ENCODE data around the gene SYT4. TPM values are rescaled to one million over a fixed set of nuclear protein-coding genes. Genes with fewer than 3 reads are reported as not detected.

Gene SYT4
- total RNA-seq, 1 donor from 2014 or later, result 1.2 TPM

DNA sequence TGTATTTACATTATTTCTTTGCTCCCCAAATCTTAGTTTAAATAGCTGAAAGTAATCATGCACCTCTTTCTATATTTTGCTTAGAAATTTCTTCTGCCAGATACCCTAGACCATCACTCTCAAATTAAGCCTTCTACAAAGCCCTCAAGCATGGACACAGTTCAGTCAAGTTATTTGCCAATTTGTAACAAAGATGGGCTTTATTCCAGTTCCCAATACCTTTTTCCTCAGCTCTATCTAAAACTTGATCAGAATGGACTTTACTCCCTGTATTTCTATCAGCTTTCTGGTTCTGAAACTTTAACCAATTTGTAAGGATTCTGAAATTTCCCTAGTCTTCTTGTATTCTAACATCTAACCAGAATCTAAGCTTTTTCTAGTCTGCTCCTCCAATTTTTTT, 56.6 kb downstream of the SYT4 start:
- DNase-seq, result no peak

Other genes starting within 250 kb of the SYT4 start
- gene RIT2, start 161.8 kb downstream of the SYT4 start, total RNA-seq, result not detected

All from tongue (tissue), 2 donors.